H9 (cell line): ENCODE measurements around the gene BEX2. TPM values are rescaled to one million over a fixed set of nuclear protein-coding genes. Genes with fewer than 3 reads are reported as not detected.
"Not testable (repeated sequence)": the region's sequence is repeated elsewhere in the genome, so short reads cannot be mapped to it uniquely, and the experiment has no call there.

Source experiments
- DNase-seq: peaks from one replicate; pipeline ENCODE4 v3.0.0-alpha.2; 2017
- H2AFZ ChIP-seq: one replicate; pipeline ENCODE4 v1.6.1; 2013; ENCODE audit warnings: mild to moderate bottlenecking, low read length, control low read depth, moderate library complexity
- H2AK5ac ChIP-seq: 2 replicates; pipeline ENCODE4 v1.6.1; 2013; ENCODE audit warnings: low read length, control low read depth, mixed read lengths; ENCODE audit not compliant: insufficient read length
- H2BK120ac ChIP-seq: one replicate; pipeline ENCODE4 v1.6.1; 2013; ENCODE audit warnings: low read depth, mild to moderate bottlenecking, low read length, control low read depth, inconsistent platforms; ENCODE audit not compliant: poor library complexity, severe bottlenecking
- H2BK12ac ChIP-seq: 2 replicates; pipeline ENCODE4 v1.6.1; 2013; ENCODE audit warnings: low read length, control low read depth, mixed read lengths, low read depth; ENCODE audit not compliant: insufficient read length
- H2BK15ac ChIP-seq: 2 replicates; pipeline ENCODE4 v1.6.1; 2013; ENCODE audit warnings: low read depth, low read length, control low read depth
- H2BK20ac ChIP-seq: one replicate; pipeline ENCODE4 v1.6.1; 2013; ENCODE audit warnings: low read depth, mild to moderate bottlenecking, low read length, control low read depth, inconsistent platforms; ENCODE audit not compliant: poor library complexity, severe bottlenecking
- H2BK5ac ChIP-seq: 2 replicates; pipeline ENCODE4 v1.6.1; 2013; ENCODE audit warnings: low read length, control low read depth, mixed read lengths; ENCODE audit not compliant: insufficient read length
- H3K14ac ChIP-seq: 2 replicates; pipeline ENCODE4 v1.6.1; 2013; ENCODE audit warnings: low read length, control low read depth; ENCODE audit not compliant: insufficient read depth
- H3K18ac ChIP-seq: 2 replicates; pipeline ENCODE4 v1.6.1; 2013; ENCODE audit warnings: low read depth, mild to moderate bottlenecking, mixed read lengths, low read length, control low read depth; ENCODE audit not compliant: insufficient read length
- H3K23ac ChIP-seq: 2 replicates; pipeline ENCODE4 v1.6.1; 2013; ENCODE audit warnings: low read length, control low read depth, mixed read lengths, low read depth; ENCODE audit not compliant: insufficient read length
- H3K23me2 ChIP-seq: 2 replicates; pipeline ENCODE4 v1.6.1; 2013; ENCODE audit warnings: low read depth, mild to moderate bottlenecking, mixed read lengths, low read length, control low read depth; ENCODE audit not compliant: insufficient read length, poor library complexity, severe bottlenecking
- H3K27ac ChIP-seq: 2 replicates; pipeline ENCODE4 v1.5.1; 2013; ENCODE audit warnings: low read length, control low read depth, mixed read lengths, low read depth; ENCODE audit not compliant: insufficient read length
- H3K27me3 ChIP-seq: 2 replicates; pipeline ENCODE4 v1.6.1; 2013; ENCODE audit warnings: low read length, control low read depth, inconsistent platforms; ENCODE audit not compliant: insufficient read depth
- H3K4ac ChIP-seq: 2 replicates; pipeline ENCODE4 v1.6.1; 2013; ENCODE audit warnings: low read depth, mild to moderate bottlenecking, control low read depth, inconsistent platforms, low read length, moderate library complexity
- H3K4me1 ChIP-seq: 2 replicates; pipeline ENCODE4 v1.6.1; 2013; ENCODE audit warnings: low read length, control low read depth, inconsistent platforms; ENCODE audit not compliant: insufficient read depth
- H3K4me2 ChIP-seq: 2 replicates; pipeline ENCODE4 v1.6.1; 2013; ENCODE audit warnings: low read length, control low read depth, mixed read lengths; ENCODE audit not compliant: insufficient read length, insufficient read depth
- H3K56ac ChIP-seq: 2 replicates; pipeline ENCODE4 v1.6.1; 2013; ENCODE audit warnings: low read depth, mild to moderate bottlenecking, mixed read lengths, low read length, control low read depth; ENCODE audit not compliant: insufficient read length
- H3K79me1 ChIP-seq: 2 replicates; pipeline ENCODE4 v1.6.1; 2013; ENCODE audit warnings: low read depth, mild to moderate bottlenecking, moderate library complexity, low read length, control low read depth, inconsistent platforms; ENCODE audit not compliant: insufficient read depth, poor library complexity, severe bottlenecking
- H3K79me2 ChIP-seq: 2 replicates; pipeline ENCODE4 v1.6.1; 2013; ENCODE audit warnings: low read length, control low read depth, inconsistent platforms; ENCODE audit not compliant: insufficient read depth
- H3K9ac ChIP-seq: 2 replicates; pipeline ENCODE4 v1.6.1; 2013; ENCODE audit warnings: low read length, control low read depth, mixed read lengths; ENCODE audit not compliant: insufficient read length; ENCODE audit errors: extremely low read depth
- H3K9me3 ChIP-seq: one replicate; pipeline ENCODE4 v1.6.1; 2013; ENCODE audit warnings: low read depth, low read length, inconsistent platforms; ENCODE audit not compliant: control insufficient read depth
- H3T11ph ChIP-seq: one replicate; pipeline ENCODE4 v1.6.1; 2013; ENCODE audit warnings: mild to moderate bottlenecking, low read length, control low read depth, inconsistent platforms
- H4K20me1 ChIP-seq: one replicate; pipeline ENCODE4 v1.6.1; 2013; ENCODE audit not compliant: control insufficient read depth, insufficient read length, insufficient read depth
- H4K5ac ChIP-seq: 2 replicates; pipeline ENCODE4 v1.6.1; 2013; ENCODE audit warnings: low read depth, mild to moderate bottlenecking, mixed read lengths, low read length, control low read depth; ENCODE audit not compliant: insufficient read length
- H4K8ac ChIP-seq: replicated peaks from 2 replicates; pipeline ENCODE4 v1.6.1; 2013; ENCODE audit warnings: low read length, control low read depth, mixed read lengths, low read depth; ENCODE audit not compliant: insufficient read length
- H4K91ac ChIP-seq: 2 replicates; pipeline ENCODE4 v1.6.1; 2013; ENCODE audit warnings: low read depth, mild to moderate bottlenecking, moderate library complexity, mixed read lengths, low read length, control low read depth; ENCODE audit not compliant: insufficient read length
- H3K27ac Mint-ChIP-seq, 3 experiments: 2 replicates in 2 of 3; 3 replicates in 1 of 3; pipeline ENCODE4 v1.8.0; 2020 to 2021; ENCODE audit warnings: mixed read lengths in 3 of 3, mild to moderate bottlenecking in 1 of 3, moderate library complexity in 1 of 3
- H3K27me3 Mint-ChIP-seq: 2 replicates; pipeline ENCODE4 v1.8.0; 2021; ENCODE audit warnings: low read depth, mild to moderate bottlenecking, moderate library complexity, mixed read lengths
- H3K36me3 Mint-ChIP-seq, 3 experiments: 2 replicates in 2 of 3; 3 replicates in 1 of 3; pipeline ENCODE4 v1.8.0; 2020 to 2021; ENCODE audit warnings: low read depth in 3 of 3, mixed read lengths in 3 of 3; ENCODE audit not compliant: insufficient read depth in 1 of 3
- H3K4me1 Mint-ChIP-seq, 2 experiments: 2 replicates each; pipeline ENCODE4 v1.8.0; 2020; ENCODE audit warnings: mixed read lengths in 2 of 2
- H3K4me3 Mint-ChIP-seq, 2 experiments: 2 replicates in 1 of 2; 3 replicates in 1 of 2; pipeline ENCODE4 v1.8.0; 2020 to 2021; ENCODE audit warnings: mild to moderate bottlenecking in 2 of 2, mixed read lengths in 2 of 2, moderate library complexity in 1 of 2
- H3K9me3 Mint-ChIP-seq, 2 experiments: 2 replicates in 1 of 2; 3 replicates in 1 of 2; pipeline ENCODE4 v1.8.0; 2020; ENCODE audit warnings: mild to moderate bottlenecking in 2 of 2, mixed read lengths in 2 of 2, moderate library complexity in 1 of 2
- CTCF ChIP-seq: fragments of 200-600 bp; sonication (generic); conservative IDR thresholded peaks from 3 replicates; pipeline ENCODE4 v1.8.0; 2021; ENCODE audit warnings: antibody characterized with exemption, mild to moderate bottlenecking
- WGBS: extraction: QIAGEN DNeasy Blood & Tissue Kit; methylation state at CpG from one replicate; pipeline ENCODE4 v1.1.7; 2013; ENCODE audit warnings: missing lambda C conversion rate, low lambda C conversion rate, mixed read lengths; ENCODE audit not compliant: insufficient read length; ENCODE audit errors: extremely low coverage; 5-methylcytosine and 5-hydroxymethylcytosine counted together
- total RNA-seq: library from RNA; stranded (reverse); gene quantifications from 2 replicates; pipeline ENCODE4 v1.2.1, GENCODE V29; 2021

Gene BEX2
- total RNA-seq, 1 experiment from 2014 or later, result 29.6 TPM

DNA sequence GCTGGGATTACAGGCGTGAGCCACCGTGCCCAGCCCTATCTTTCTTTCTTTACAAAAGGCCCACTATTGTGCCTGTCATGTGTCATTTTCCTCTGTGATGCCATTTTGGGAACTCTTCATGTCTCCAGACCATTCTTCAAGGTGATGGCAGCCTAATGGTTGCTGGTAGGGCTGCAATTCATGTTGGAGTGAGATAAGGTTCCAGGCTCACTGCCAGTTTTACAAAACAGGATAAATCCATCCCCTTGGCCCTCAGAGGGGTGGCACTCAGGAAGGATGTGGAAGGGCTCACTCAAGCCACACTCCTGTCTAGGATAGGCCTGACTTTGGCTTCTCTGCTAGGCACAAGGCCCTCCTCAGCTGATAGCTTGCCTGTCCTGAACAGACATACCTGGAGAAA lies 49.3 kb upstream of the BEX2 start:
- H3K27ac ChIP-seq, result no peak overlapping the region
- Mint-ChIP-seq H3K36me3 (peaks cover 0 to 13% (median 13%) of the 10 kb centered on the region in 3 experiments; a peak in 5 of 7 replicates), H3K9me3 (peaks cover 0 to 66% of the 10 kb centered on the region in 2 experiments; a peak in 3 of 5 replicates), H3K27me3 (no peaks in the 10 kb centered on the region), H3K4me1 (peaks cover 19 to 26% of the 10 kb centered on the region in 2 experiments), H3K27ac (no peak overlapping the region), H3K4me3 (no peak overlapping the region)
- DNase-seq, result no peak
- H4K91ac ChIP-seq, result no peak overlapping the region
- WGBS, result no CpG with 5 or more reads among the region's 2 CpGs
- no peak overlapping the region for H3K14ac ChIP-seq
- H2BK15ac ChIP-seq, result no peak overlapping the region
- no peaks in the 10 kb centered on the region for H3K79me1 ChIP-seq
- no peak overlapping the region for H4K8ac ChIP-seq
- H4K5ac ChIP-seq, result no peak overlapping the region
- no peak overlapping the region for H3K56ac ChIP-seq
- H3K9ac ChIP-seq, result no peak overlapping the region
- no peak overlapping the region for H2AFZ ChIP-seq
- no peak overlapping the region for H2BK120ac ChIP-seq
- no peaks in the 10 kb centered on the region for H4K20me1 ChIP-seq
- H3K4ac ChIP-seq, result no peak overlapping the region
- no peaks in the 10 kb centered on the region for H3K9me3 ChIP-seq
- H2BK20ac ChIP-seq, result no peak overlapping the region
- H2BK12ac ChIP-seq, result no peak overlapping the region
- H2BK5ac ChIP-seq, result no peak overlapping the region
- no peak overlapping the region for H2AK5ac ChIP-seq
- H3T11ph ChIP-seq, result no peak overlapping the region
- H3K23ac ChIP-seq, result no peak overlapping the region
- TF ChIP-seq CTCF, result no peak
- peaks cover 8% of the 10 kb centered on the region for H3K23me2 ChIP-seq
- no peaks in the 10 kb centered on the region for H3K79me2 ChIP-seq
- no peak overlapping the region for H3K18ac ChIP-seq
- peaks cover 3% of the 10 kb centered on the region; the same call in 1 of the 2 replicates for H3K4me1 ChIP-seq
- no peaks in the 10 kb centered on the region for H3K27me3 ChIP-seq
- H3K4me2 ChIP-seq, result no peak overlapping the region

GRCh38 chrX:103359605-103360004 lies 48.8 kb upstream of the BEX2 start:
- H3K4me1 Mint-ChIP-seq, result peaks cover 19 to 26% of the 10 kb centered on the region in 2 experiments
- H2BK20ac ChIP-seq, H2AK5ac ChIP-seq, H3K9ac ChIP-seq, H3K14ac ChIP-seq, H3K27ac Mint-ChIP-seq, H3K79me1 ChIP-seq, H2BK120ac ChIP-seq, H2BK5ac ChIP-seq, H2AFZ ChIP-seq, H3T11ph ChIP-seq, H3K56ac ChIP-seq, H3K23me2 ChIP-seq, H3K9me3 ChIP-seq, H3K4me2 ChIP-seq, H2BK15ac ChIP-seq, H3K27me3 ChIP-seq, DNase-seq, H4K91ac ChIP-seq, H3K23ac ChIP-seq, H3K4me3 Mint-ChIP-seq, H3K27ac ChIP-seq, H3K18ac ChIP-seq, H3K4me1 ChIP-seq, H3K79me2 ChIP-seq, H4K5ac ChIP-seq, H3K4ac ChIP-seq, H4K20me1 ChIP-seq, H2BK12ac ChIP-seq, H4K8ac ChIP-seq, H3K27me3 Mint-ChIP-seq: not testable (repeated sequence)
- WGBS, result no CpG with 5 or more reads among the region's 3 CpGs
- H3K36me3 Mint-ChIP-seq, result peaks cover 0 to 13% (median 13%) of the 10 kb centered on the region in 3 experiments; a peak in 5 of 7 replicates
- H3K9me3 Mint-ChIP-seq, result peaks cover 0 to 64% of the 10 kb centered on the region in 2 experiments; a peak in 3 of 5 replicates
